OCI-M1 (cell line): Measurements from ENCODE around the gene HSD17B8.

Experiments
- DNase-seq: peaks from one replicate; lab custom pipeline; 2025; lab: John Stamatoyannopoulos, UW

The HSD17B8 gene

DNA sequence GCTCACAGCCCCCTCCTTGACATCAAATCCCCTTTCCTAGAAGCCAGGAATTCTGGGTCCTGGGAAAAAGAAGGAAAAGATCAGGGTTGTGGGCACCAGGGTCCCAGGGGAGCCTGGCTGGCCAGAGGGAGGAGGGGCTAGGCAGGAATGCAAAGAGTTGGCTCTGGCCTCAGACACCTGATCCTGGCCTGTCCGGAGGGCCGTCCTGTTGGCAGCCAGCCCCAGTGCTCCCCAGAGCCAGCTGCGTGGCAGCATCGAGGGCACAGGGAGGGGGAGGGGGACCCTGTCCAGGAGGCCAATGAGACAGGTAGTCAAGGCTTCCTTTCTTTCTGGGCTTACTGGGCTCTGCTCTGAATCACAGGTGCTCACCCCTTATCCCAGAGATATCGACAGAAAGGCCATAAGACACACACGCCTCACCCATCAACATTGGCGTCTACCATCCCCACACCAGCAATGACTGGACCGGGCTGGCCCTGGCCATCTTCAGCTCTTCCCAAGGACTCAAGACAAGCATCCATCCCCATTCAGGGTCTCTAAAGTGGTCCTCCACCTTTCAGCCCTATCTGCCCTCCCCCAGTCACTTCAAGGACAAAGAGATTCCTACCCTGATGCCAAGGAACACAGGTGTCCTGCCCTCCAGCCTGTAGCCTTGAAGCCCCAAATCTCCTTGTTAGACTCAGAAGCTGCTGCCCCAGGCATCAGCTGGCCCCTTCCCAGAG, 12.9 kb upstream of the HSD17B8 start:
- DNase-seq, result no peak

DNA sequence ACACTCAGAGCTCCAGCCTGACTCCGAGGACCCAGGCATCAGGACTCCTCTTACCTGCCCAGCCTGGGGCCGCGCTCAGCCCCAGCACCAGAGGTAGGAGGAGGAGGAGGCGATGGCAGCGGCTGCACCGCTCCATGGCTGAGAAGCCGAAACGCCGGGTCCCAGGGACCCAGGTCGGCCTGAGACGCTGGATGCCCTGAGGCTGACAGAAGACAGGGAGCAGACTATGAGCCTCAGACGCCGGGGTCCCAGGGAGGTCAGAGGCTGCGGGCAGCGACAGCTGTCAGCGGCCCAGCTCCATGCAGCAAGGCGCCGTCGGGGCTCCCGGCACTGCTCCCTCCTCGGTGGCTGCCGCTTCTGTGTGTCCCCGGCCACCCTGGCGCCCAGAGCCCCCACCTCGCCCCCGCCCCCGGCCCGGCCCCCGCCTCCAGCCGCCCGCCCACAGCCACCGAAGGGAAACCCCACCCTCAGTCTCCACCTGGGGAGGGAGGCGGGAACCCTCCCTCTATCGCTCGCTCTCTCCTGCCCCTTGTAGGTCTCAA, 12.3 kb upstream of the HSD17B8 start, which contains the start of gene COL11A2:
Gene COL11A2 (minus strand): TSS at position 363 of the 542 bp plus-strand sequence. CDS start 227 bp downstream, at position 136.
- DNase-seq, result no peak

DNA sequence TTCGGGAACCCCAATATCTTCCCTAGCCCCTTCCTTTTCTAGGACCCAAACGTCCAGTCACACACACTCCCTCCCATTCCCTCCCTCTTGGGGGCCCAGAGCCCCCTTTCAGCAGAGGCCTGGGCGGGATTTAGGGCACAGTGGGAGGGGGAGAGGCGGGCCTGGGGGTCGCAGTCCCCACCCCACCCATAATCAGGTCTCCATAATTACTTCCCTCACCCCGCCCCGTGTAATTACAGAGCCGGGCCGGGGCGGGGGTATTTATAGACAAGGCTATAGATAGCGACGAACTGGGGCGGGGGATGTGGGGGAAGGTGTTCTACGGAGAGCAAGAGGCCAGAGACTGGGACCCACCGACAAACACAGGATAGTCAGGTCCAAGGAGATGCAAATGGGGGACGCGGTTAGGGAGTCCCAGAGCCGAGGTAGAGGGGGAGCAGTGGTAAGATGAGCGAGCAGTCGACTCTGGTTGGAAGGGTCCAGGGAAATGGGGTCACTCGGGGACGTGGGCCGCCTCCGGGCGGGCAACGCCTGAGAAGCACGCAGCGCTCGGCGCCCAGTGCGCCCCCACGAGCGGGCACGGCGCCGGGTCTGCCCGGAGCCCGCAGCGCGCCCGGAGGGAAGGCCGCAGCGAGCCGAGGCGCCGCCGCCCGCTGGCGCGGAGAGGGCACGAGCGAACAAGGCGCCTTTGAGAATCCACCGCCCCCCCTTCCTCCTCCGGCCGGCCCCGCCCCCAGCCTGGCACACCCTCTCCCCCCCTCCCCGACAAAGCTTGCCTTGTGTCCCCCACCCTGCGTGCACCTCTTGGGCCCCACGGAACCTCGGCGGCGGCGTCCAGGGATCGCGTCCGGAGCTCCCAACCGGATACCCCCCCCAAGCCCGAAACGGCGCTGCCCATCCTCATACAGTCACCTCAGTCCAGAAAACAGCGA, 11.5 kb upstream of the HSD17B8 start:
- no peak for DNase-seq

DNA sequence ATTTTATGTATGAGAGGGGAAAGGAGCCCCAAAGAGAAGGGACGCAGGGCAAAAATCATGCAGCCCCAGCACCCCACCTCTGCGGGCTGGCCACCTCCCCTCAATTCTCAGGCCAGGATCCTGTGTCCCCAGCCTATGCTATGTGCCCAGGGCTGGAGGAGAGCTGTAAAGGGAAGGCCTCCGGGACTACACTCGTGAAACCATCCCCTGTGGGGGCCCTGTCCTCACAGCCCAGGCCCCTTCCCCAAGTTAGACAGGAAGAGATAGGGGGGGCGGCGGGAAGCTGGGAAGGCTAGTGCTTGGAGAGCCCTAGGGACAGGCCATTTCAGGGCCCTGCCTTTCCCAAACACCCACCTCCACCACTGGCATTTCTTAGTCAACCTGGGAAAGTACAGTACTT, 10.8 kb upstream of the HSD17B8 start:
- no peak for DNase-seq

DNA sequence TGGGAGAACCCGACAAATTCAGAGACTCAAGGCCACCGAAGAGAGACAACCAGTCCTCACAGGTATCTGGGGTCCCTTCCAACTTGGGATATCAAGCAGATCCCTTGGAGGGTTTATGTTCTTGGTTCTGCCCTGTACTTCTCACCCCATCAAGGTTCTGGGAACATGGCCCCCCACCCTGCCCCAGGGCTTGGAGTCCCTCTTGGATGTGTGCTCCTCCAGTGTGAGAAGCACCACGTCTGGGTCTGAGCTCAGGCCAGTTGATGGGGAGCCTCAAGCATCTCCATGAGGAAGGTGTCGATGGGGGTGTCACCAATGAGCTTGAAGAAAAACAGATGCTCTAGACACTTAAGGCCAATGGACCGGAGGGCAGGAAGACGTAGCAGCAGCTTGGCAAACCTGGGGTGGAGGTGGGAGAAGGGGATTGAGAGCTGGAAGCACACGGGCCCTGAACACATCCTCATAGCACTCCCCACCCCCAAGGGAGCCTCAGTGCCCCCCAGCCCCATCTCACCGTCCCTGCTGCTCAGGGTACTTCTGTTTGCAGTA, 9.9 kb upstream of the HSD17B8 start:
- DNase-seq, result no peak

DNA sequence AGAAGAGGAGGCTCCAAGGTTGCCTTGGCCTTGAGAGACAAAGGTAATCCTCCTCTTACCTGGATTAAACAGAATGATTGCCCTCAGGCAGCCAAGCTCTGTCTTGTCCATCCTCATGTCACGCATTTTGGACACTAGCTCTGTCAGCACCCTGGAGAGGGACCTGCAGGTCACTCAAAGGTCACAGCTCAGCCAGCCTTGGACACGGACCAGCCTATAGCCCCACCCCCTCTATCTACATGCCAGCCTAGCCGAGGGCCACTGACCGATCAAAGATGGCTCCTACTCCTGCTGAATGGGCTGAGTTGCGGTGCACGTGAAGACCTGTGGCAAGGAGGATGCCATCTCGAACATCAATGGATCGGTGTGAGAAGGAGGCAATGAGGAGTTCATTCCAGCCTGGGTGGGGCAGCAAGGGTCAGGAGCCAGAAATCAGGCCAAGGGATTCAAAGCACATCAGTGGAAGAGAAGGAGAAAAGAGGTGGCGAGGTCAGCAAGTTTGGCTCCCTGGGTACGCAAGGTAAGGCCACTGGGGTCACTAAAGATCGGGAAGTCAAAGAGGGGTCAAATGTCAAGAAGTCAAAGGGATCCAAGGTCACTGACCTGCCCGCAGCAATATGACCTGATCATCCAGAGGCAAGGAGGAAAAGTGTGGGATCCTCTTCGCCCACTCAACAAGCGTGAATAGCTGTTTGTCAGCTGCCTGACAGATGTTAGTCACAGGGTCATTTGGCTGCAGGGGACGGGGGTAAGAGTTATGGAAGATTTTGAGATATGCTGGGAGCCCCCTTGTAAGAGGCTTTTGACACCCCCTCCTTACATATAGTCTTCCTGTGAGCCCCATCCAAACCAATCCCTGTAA, 8.9 kb upstream of the HSD17B8 start:
- no peak for DNase-seq

DNA sequence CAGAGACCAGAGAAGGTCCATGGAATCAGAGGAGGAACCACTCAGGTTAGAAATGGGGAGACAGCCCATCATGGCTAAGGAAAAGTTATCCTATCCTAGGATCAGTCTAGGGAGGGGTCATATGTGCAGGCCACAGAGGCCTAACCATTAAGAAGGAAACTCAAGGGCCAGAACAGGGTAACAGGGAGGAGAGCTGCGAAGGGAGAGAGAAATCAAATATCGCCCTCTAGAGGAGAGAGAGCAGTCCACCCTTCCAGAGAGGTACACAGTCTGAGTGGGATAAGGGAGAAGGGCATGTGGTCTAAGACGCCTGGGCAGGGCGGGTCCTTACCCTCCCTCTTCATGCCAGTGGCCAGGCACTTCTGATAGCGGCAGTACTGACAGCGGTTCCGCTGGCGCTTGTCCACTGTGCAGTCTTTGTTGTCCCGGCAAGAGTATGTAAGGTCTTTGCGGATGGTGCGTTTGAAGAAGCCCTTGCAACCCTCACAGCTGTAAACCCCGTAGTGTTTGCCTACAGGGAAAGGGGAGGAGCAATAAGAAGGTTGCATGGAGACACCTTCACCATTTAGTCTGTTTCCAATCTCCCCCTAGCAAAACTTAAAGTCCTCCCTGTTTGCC, 6.9 kb upstream of the HSD17B8 start:
- peak; percentile 96 for DNase-seq

- no peak for DNase-seq
Observed at GRCh38 chr6:33198159-33198852, 6.1 kb upstream of the HSD17B8 start.

DNA sequence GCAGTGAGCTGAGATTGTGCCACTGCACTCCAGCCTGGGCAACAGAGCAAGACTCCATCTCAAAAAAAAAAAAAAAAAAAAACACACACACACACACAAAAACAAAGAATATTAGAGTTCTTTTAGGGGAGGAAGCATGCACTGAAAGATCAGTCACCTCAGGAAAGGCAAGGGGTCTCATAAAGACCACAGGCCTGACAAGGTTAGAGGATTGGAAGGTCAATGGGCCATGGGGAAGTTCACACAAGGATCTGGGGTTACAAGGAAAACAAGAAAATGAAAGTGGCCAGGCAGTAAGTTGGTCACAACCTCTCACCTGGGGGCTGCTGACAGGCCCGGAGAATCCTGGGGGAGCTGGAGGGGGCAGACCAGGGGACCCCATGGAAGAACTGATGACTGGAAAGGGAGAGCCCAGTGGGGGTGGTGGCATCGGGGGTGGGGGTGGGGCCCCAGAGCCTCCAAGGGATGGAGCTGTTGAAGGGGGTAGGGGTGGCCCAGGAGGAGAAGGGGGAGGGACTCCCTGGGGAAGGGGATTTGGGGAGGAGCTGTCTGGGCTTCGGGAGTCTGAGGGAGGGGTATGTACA, 5.5 kb upstream of the HSD17B8 start:
- DNase-seq, result peak; percentile 30

DNA sequence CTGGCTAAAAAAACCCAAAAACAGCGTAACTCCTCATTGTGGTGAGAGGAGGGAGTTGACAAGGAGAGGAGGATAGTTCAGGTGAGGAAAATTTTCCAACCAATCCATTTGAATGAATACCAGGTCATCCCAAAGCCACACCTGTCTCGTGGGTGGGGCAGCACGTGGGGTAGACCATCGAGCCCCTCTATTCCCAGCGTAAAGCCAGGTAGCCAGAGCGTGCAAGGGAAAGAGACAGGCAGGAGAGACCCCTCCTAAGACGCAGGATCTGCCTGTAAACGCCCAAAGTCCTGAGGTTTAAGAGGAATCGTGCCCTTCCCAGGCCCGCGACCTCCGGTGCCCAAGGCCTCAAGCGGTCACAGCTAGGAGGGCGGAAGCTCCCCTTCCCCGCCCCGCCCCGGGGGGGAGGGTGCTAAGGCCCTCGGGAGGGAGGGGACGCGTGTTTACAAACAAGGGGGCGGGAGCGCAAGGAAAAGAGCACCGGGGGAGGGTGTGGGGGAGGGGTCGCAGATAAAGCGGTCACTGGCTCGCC, 4.7 kb upstream of the HSD17B8 start:
- DNase-seq, result peak; percentile 97

DNA sequence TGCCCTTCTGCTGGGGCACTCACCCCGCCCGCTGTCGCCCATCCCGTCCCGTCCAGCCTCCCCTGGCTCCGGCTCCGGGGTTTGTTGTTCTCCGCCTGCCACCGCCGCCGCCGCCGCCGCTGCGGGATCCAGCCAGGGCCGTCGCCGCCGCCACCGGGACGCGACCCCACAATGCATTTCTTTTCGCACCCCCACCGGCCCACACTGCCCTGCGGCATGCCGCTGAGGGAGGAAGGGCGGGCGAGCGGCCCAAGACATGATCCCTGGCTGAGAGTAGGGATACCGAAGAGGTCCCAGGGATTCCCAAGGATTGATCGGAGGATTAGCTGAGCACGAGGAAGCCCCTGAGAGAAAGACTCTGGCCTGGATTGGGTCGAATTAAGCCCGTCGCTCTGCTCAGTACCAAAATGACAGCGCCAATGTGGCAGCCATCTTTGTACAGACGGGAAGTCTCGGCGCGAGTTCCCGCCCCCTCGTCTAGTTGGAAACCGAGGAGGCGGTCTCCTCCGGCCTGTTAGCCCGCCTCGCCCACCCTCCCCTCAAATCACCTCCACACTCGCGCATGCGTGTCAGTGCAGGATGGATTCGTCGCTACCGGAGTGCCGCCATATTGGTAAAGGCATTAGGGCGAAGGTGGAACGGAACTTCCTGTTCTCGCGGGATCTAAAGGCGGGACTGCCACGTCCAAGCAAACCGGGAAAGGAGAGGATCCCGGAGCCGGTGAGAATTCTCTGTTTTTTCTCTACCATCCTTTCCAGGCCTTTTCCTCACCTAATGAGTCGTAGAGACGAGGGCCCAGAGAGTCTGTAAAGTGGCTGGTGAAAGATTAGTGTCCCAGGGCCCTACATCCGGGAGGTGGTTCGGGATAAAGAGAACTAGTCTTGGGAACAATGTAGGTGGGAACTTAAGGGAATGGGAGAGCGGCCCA, 4.0 kb upstream of the HSD17B8 start, which contains the start of the genes RXRB and SLC39A7:
Gene RXRB (minus strand): TSS at position 447 of the 928 bp plus-strand sequence. CDS start 189 bp downstream, at position 258.
Gene SLC39A7 (plus strand): TSS at position 649 of the 928 bp plus-strand sequence. CDS start 379 bp downstream, outside the sequence.
- DNase-seq, result peak; percentile 99

GRCh38 chr6:33201147-33201545, 3.3 kb upstream of the HSD17B8 start:
- DNase-seq, result peak; percentile 78

- DNase-seq, result no peak
Observed at GRCh38 chr6:33201935-33202334, 2.5 kb upstream of the HSD17B8 start.

DNA sequence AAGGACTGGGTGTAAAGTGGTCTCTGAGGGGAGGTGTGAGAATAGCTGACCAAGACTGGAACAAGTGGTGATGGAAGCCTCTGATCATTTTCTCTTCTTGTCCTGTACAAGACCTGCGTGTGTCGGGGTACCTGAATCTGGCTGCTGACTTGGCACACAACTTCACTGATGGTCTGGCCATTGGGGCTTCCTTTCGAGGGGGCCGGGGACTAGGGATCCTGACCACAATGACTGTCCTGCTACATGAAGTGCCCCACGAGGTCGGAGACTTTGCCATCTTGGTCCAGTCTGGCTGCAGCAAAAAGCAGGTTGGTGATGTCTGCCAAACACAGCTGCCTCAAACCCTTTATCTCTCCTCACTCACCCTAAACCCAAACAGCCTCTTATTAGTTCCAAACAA, 1.7 kb upstream of the HSD17B8 start:
- DNase-seq, result no peak

DNA sequence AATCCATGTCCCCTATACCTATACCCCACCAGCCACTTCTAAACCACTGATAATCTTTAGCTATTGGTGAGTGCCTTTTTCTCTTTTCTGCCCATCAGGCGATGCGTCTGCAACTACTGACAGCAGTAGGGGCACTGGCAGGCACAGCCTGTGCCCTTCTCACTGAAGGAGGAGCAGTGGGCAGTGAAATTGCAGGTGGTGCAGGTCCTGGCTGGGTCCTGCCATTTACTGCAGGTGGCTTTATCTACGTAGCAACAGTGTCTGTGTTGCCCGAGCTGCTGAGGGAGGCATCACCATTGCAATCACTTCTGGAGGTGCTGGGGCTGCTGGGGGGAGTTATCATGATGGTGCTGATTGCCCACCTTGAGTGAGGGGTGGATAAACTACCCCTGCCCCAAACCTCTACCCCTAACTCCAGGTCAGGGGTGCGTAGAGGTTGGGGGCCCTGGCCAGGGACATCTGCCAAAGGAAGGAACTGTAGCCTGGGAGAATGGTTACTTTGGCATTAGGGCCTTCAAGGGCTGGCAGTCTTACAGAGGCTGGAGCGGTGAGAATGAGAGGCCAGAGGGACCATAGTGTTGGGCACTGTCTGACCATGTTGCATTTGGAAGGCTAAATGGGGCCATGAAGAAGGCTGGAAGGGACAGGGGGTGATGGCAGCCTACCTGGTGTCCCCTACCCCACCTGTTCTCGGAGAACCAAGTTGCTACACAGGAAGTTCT, 851 bp upstream of the HSD17B8 start:
- DNase-seq, result no peak

- DNase-seq, result no peak
Observed at GRCh38 chr6:33204165-33204414, 365 bp upstream of the HSD17B8 start.

DNA sequence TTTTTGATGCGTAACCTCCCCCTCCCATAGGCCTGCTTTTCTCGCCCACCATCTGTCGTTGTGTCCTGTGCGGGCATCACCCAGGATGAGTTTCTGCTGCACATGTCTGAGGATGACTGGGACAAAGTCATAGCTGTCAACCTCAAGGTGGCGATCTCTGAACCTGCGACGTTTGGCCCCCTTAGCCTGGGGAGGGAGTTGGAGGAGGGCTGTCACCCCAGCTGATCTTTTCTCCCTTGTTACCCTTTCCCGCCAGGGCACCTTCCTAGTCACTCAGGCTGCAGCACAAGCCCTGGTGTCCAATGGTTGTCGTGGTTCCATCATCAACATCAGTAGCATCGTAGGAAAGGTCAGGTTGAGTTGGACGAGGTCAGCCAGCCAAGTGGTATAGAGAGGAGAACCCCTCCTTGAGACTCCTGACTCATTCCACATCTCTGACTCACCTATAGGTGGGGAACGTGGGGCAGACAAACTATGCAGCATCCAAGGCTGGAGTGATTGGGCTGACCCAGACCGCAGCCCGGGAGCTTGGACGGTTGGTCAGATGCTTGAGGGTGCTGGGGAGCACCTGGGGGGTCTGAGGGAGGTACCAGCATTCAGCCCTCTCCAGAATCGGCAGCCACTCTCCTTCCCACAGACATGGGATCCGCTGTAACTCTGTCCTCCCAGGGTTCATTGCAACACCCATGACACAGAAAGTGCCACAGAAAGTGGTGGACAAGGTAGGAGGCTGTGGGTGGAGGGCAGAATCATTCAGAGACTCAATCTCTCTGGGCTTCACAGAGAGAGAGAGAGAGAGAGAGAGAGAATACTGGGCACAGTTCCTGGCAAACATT, 954 bp downstream of the HSD17B8 start:
- DNase-seq, result no peak
